ENCODE measurements around the gene LCN9. TPM values are rescaled to one million over a fixed set of nuclear protein-coding genes. Genes with fewer than 3 reads are reported as not detected.
"Not testable (repeated sequence)": the region's sequence is repeated elsewhere in the genome, so short reads cannot be mapped to it uniquely, and the experiment has no call there.

The LCN9 gene
- total RNA-seq, 1 donor: not detected

- H3K4me3 ChIP-seq (ENCODE audit: low read length); H3K9me3 ChIP-seq (ENCODE audit: low read depth, low read length); H3K27me3 ChIP-seq (ENCODE audit: insufficient read depth, low read length); H3K4me1 ChIP-seq (ENCODE audit: insufficient read depth, low read length): not testable (repeated sequence)
Measured at GRCh38 chr9:135636930-135637530, 26.1 kb upstream of the LCN9 start.

- H3K9me3 ChIP-seq (ENCODE audit: low read depth, low read length): no peaks in the 10 kb centered on the region
- H3K27me3 ChIP-seq (ENCODE audit: insufficient read depth, low read length): no peaks in the 10 kb centered on the region
- H3K4me3 ChIP-seq (ENCODE audit: low read length): no peak within 1 kb of the TSS
- H3K4me1 ChIP-seq (ENCODE audit: insufficient read depth, low read length): no peaks in the 10 kb centered on the region
Measured at GRCh38 chr9:135639196-135639595, 23.9 kb upstream of the LCN9 start, which contains the start of gene GLT6D1. TSS of gene GLT6D1 (minus strand) at chr9:135639540. CDS start at chr9:135639187, 353 bp downstream.

GRCh38 chr9:135641047-135641446, 22.1 kb upstream of the LCN9 start:
- Histone ChIP-seq H3K9me3 (ENCODE audit: low read depth, low read length) (peaks cover 13% of the 10 kb centered on the region), H3K4me1 (ENCODE audit: insufficient read depth, low read length) (no peaks in the 10 kb centered on the region), H3K27me3 (ENCODE audit: insufficient read depth, low read length) (no peaks in the 10 kb centered on the region), H3K4me3 (ENCODE audit: low read length) (no peak overlapping the region)

GRCh38 chr9:135641745-135642144, 21.4 kb upstream of the LCN9 start:
- H3K4me1 ChIP-seq (ENCODE audit: insufficient read depth, low read length): no peaks in the 10 kb centered on the region
- peaks cover 13% of the 10 kb centered on the region for H3K9me3 ChIP-seq (ENCODE audit: low read depth, low read length)
- H3K27me3 ChIP-seq (ENCODE audit: insufficient read depth, low read length): no peaks in the 10 kb centered on the region
- H3K4me3 ChIP-seq (ENCODE audit: low read length): no peak overlapping the region

- Histone ChIP-seq H3K9me3 (ENCODE audit: low read depth, low read length) (peaks cover 36% of the 10 kb centered on the region), H3K4me1 (ENCODE audit: insufficient read depth, low read length) (no peaks in the 10 kb centered on the region), H3K4me3 (ENCODE audit: low read length) (no peak overlapping the region), H3K27me3 (ENCODE audit: insufficient read depth, low read length) (no peaks in the 10 kb centered on the region)
Measured at GRCh38 chr9:135644631-135645218, 18.4 kb upstream of the LCN9 start.

- Histone ChIP-seq H3K9me3 (ENCODE audit: low read depth, low read length) (peaks cover 36% of the 10 kb centered on the region), H3K27me3 (ENCODE audit: insufficient read depth, low read length) (no peaks in the 10 kb centered on the region), H3K4me3 (ENCODE audit: low read length) (no peak overlapping the region)
Measured at GRCh38 chr9:135647884-135648283, 15.2 kb upstream of the LCN9 start.

GRCh38 chr9:135648494-135649410, 14.4 kb upstream of the LCN9 start:
- H3K4me1 ChIP-seq (ENCODE audit: insufficient read depth, low read length): no peaks in the 10 kb centered on the region
- no peak overlapping the region for H3K4me3 ChIP-seq (ENCODE audit: low read length)
- peaks cover 36% of the 10 kb centered on the region for H3K9me3 ChIP-seq (ENCODE audit: low read depth, low read length)
- H3K27me3 ChIP-seq (ENCODE audit: insufficient read depth, low read length): no peaks in the 10 kb centered on the region

More at GRCh38 chr9:135647884-135648283, 15.2 kb upstream of the LCN9 start:
- no peaks in the 10 kb centered on the region for H3K4me1 ChIP-seq (ENCODE audit: insufficient read depth, low read length)

- H3K9me3 ChIP-seq (ENCODE audit: low read depth, low read length): peaks cover 33% of the 10 kb centered on the region
- H3K27me3 ChIP-seq (ENCODE audit: insufficient read depth, low read length): no peaks in the 10 kb centered on the region
- no peaks in the 10 kb centered on the region for H3K4me1 ChIP-seq (ENCODE audit: insufficient read depth, low read length)
- H3K4me3 ChIP-seq (ENCODE audit: low read length): no peak overlapping the region
Measured at GRCh38 chr9:135649508-135649907, 13.6 kb upstream of the LCN9 start.

GRCh38 chr9:135650408-135650807, 12.7 kb upstream of the LCN9 start:
- Histone ChIP-seq H3K4me3 (ENCODE audit: low read length) (no peak overlapping the region), H3K9me3 (ENCODE audit: low read depth, low read length) (peaks cover 24% of the 10 kb centered on the region), H3K27me3 (ENCODE audit: insufficient read depth, low read length) (no peaks in the 10 kb centered on the region), H3K4me1 (ENCODE audit: insufficient read depth, low read length) (no peaks in the 10 kb centered on the region)

GRCh38 chr9:135655317-135655716, 7.8 kb upstream of the LCN9 start:
- H3K9me3 ChIP-seq (ENCODE audit: low read depth, low read length): no peaks in the 10 kb centered on the region
- no peak overlapping the region for H3K4me3 ChIP-seq (ENCODE audit: low read length)
- H3K4me1 ChIP-seq (ENCODE audit: insufficient read depth, low read length): no peaks in the 10 kb centered on the region
- no peaks in the 10 kb centered on the region for H3K27me3 ChIP-seq (ENCODE audit: insufficient read depth, low read length)

GRCh38 chr9:135657416-135657815, 5.7 kb upstream of the LCN9 start:
- no peaks in the 10 kb centered on the region for H3K4me1 ChIP-seq (ENCODE audit: insufficient read depth, low read length)
- H3K9me3 ChIP-seq (ENCODE audit: low read depth, low read length): no peaks in the 10 kb centered on the region
- H3K27me3 ChIP-seq (ENCODE audit: insufficient read depth, low read length): no peaks in the 10 kb centered on the region
- no peak overlapping the region for H3K4me3 ChIP-seq (ENCODE audit: low read length)

GRCh38 chr9:135659252-135659651, 3.9 kb upstream of the LCN9 start:
- Histone ChIP-seq H3K27me3 (ENCODE audit: insufficient read depth, low read length) (no peaks in the 10 kb centered on the region), H3K4me3 (ENCODE audit: low read length) (no peak overlapping the region), H3K4me1 (ENCODE audit: insufficient read depth, low read length) (no peaks in the 10 kb centered on the region), H3K9me3 (ENCODE audit: low read depth, low read length) (no peaks in the 10 kb centered on the region)

GRCh38 chr9:135660407-135660806, 2.7 kb upstream of the LCN9 start:
- Histone ChIP-seq H3K4me3 (ENCODE audit: low read length) (no peak overlapping the region), H3K27me3 (ENCODE audit: insufficient read depth, low read length) (no peaks in the 10 kb centered on the region), H3K4me1 (ENCODE audit: insufficient read depth, low read length) (no peaks in the 10 kb centered on the region), H3K9me3 (ENCODE audit: low read depth, low read length) (no peaks in the 10 kb centered on the region)

GRCh38 chr9:135661816-135662560, 1.1 kb upstream of the LCN9 start:
- no peaks in the 10 kb centered on the region for H3K9me3 ChIP-seq (ENCODE audit: low read depth, low read length)
- no peak overlapping the region for H3K4me3 ChIP-seq (ENCODE audit: low read length)
- H3K27me3 ChIP-seq (ENCODE audit: insufficient read depth, low read length): no peaks in the 10 kb centered on the region
- H3K4me1 ChIP-seq (ENCODE audit: insufficient read depth, low read length): no peaks in the 10 kb centered on the region

GRCh38 chr9:135663451-135663770, 302 bp downstream of the LCN9 start:
- Histone ChIP-seq H3K4me1 (ENCODE audit: insufficient read depth, low read length) (no peaks in the 10 kb centered on the region), H3K27me3 (ENCODE audit: insufficient read depth, low read length) (no peaks in the 10 kb centered on the region), H3K4me3 (ENCODE audit: low read length) (no peak overlapping the region), H3K9me3 (ENCODE audit: low read depth, low read length) (no peaks in the 10 kb centered on the region)
